OCI-LY3 (cell line): Measurements from ENCODE around the gene ZNF775.

Experiments used
- H2AFZ ChIP-seq: fragments of 200-600, 300-600 bp; shearing (Covaris generic); 2 replicates; pipeline ENCODE4 v1.6.0; 2014; ENCODE audit warnings: antibody characterized with exemption, low read depth, low read length
- H3K27ac ChIP-seq: fragments of 200-600, 300-600 bp; sonication (generic); 2 replicates; pipeline ENCODE4 v1.5.1; 2014; ENCODE audit warnings: mild to moderate bottlenecking, low read length, moderate library complexity, mixed read lengths
- H3K27me3 ChIP-seq: fragments of 200-600, 300-600 bp; sonication (generic); 2 replicates; pipeline ENCODE4 v1.6.1; 2014; ENCODE audit warnings: low read depth, low read length, mixed read lengths
- H3K36me3 ChIP-seq: fragments of 200-600, 300-600 bp; sonication (generic); replicated peaks from 2 replicates; pipeline ENCODE3; 2014; ENCODE audit warnings: low read depth, low read length, mixed read lengths
- H3K4me1 ChIP-seq: fragments of 300-600, 200-600 bp; sonication (generic); 2 replicates; pipeline ENCODE4 v1.6.1; 2014; ENCODE audit warnings: low read length, mixed read lengths
- H3K4me2 ChIP-seq: fragments of 200-600, 300-600 bp; sonication (generic); 2 replicates; pipeline ENCODE4 v1.6.1; 2014; ENCODE audit warnings: low read length, mixed read lengths
- H3K4me3 ChIP-seq: fragments of 300-600, 200-600 bp; sonication (generic); 2 replicates; pipeline ENCODE4 v1.5.1; 2014; ENCODE audit warnings: antibody characterized with exemption, mild to moderate bottlenecking, low read length, moderate library complexity
- H3K79me2 ChIP-seq: fragments of 300-600, 200-600 bp; shearing (Covaris generic); 2 replicates; pipeline ENCODE4 v1.6.1; 2014; ENCODE audit warnings: mild to moderate bottlenecking, low read length, mixed read lengths
- H3K9ac ChIP-seq: fragments of 300-600, 200-600 bp; shearing (Covaris generic); 2 replicates; pipeline ENCODE4 v1.6.0; 2014; ENCODE audit warnings: mild to moderate bottlenecking, low read length, moderate library complexity
- H3K9me3 ChIP-seq: fragments of 200-600, 300-600 bp; shearing (Covaris generic); 2 replicates; pipeline ENCODE4 v1.6.1; 2014; ENCODE audit warnings: low read length, mixed read lengths; ENCODE audit not compliant: insufficient read depth
- H4K20me1 ChIP-seq: fragments of 200-600, 300-600 bp; sonication (generic); 2 replicates; pipeline ENCODE4 v1.6.1; 2016; ENCODE audit warnings: low read length, mixed read lengths; ENCODE audit not compliant: insufficient read depth
- CTCF ChIP-seq: fragments of 200-600, 300-600 bp; sonication (generic); IDR thresholded peaks from 2 replicates; pipeline ENCODE4 v1.5.1; 2014; ENCODE audit warnings: antibody characterized with exemption, low read length, low read depth
- EZH2phosphoT487 ChIP-seq: fragments of 200-600 bp; shearing (Covaris generic); IDR thresholded peaks from 2 replicates; pipeline ENCODE4 v1.6.1; 2018; ENCODE audit warnings: antibody characterized with exemption, mixed run types, low read depth

The ZNF775 gene

GRCh38 chr7:150399421-150400007 is 20.4 kb downstream of the ZNF775 start:
- TF ChIP-seq EZH2phosphoT487 (no peak), CTCF (no peak)
- Histone ChIP-seq H3K4me3 (no peak overlapping the region), H3K4me1 (peaks cover 20% of the 10 kb centered on the region), H3K4me2 (no peak overlapping the region), H3K9me3 (no peaks in the 10 kb centered on the region), H3K9ac (no peak overlapping the region), H3K27me3 (no peaks in the 10 kb centered on the region), H4K20me1 (no peaks in the 10 kb centered on the region), H2AFZ (no peak overlapping the region), H3K27ac (no peak overlapping the region), H3K36me3 (peaks cover 9% of the 10 kb centered on the region), H3K79me2 (peaks cover 12% of the 10 kb centered on the region; the same call in 1 of the 2 replicates)

DNA sequence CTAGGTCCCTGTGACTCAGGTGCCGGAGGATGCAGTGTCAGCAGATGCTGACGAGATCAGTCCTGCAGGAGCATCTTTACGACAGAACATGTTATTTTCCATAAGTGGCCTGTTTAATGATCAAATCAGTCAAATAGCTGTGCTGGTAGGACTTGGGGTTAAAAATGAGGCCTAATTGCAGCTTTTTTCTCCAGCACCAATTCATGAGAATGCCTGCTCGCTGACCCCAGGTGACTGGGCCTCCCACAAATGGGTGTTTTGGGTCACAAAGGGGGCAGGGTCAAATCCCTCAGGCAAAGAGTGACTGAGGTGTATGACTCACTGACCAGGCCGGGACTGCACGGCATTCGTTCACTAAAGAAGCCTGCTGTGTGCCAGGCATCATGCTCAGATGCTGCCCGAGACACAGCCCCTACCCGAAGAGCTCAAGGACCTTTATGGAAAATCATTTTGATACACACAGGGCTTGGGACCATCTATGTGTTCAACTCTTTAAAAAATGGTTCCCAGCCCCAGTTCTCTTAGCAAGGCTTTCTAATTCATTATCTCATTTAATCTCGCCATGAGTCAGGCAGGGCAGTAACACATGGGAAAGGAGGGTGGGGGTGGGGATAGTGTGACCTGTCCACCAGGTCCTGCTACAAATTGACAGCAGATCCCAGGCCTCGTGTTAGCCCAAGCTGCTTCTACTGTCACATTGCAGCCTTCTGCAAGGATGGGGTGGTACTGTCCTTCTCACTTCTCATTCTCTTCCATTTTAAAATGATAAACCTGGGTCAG is 21.1 kb downstream of the ZNF775 start:
- H2AFZ ChIP-seq: no peak overlapping the region
- peaks cover 21% of the 10 kb centered on the region for H3K4me1 ChIP-seq

DNA sequence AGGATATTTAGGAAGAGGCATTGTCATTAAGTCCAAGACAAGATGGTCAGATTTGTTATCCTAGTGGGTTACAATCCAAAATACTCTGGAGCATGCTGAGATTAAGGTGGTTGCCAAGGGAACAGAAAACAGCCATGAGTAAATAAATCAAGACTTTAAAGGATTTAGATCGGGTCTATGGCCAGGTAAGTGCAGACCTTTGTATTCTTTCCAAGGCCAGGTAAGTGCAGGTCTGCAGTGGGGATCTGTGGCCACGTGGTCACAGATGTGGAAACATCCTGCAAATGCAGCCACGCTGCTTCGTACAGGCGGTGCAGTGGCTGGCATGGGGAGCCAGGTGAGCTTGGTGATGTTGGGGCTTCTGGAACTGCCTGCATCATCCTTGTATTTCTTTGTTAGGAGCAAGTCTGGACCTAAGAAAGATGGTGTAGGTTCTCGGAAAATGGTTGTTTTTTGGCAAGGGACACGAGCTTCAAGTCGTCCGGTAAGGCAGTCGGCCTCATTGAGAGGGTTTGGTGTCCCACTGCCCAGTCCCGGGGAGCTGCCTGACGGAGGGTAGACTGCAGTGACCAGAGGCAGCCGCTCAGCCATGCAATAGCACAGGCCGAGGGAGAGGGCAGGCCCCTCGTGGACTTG is 21.8 kb downstream of the ZNF775 start:
- Histone ChIP-seq H3K79me2 (peaks cover 22% of the 10 kb centered on the region), H3K4me2 (no peak overlapping the region), H2AFZ (no peak overlapping the region), H3K36me3 (peaks cover 9% of the 10 kb centered on the region), H3K27me3 (no peaks in the 10 kb centered on the region), H4K20me1 (no peaks in the 10 kb centered on the region), H3K4me1 (peaks cover 21% of the 10 kb centered on the region), H3K4me3 (no peak overlapping the region), H3K9me3 (no peaks in the 10 kb centered on the region), H3K9ac (no peak overlapping the region), H3K27ac (no peak overlapping the region)
- TF ChIP-seq EZH2phosphoT487 (no peak), CTCF (no peak)

More for the DNA sequence above, 21.1 kb downstream of the ZNF775 start:
- no peak overlapping the region for H3K27ac ChIP-seq
- no peak overlapping the region for H3K4me2 ChIP-seq
- no peaks in the 10 kb centered on the region for H3K27me3 ChIP-seq
- peaks cover 17% of the 10 kb centered on the region; the same call in 1 of the 2 replicates for H3K79me2 ChIP-seq
- no peak overlapping the region for H3K9ac ChIP-seq
- no peaks in the 10 kb centered on the region for H3K9me3 ChIP-seq
- H3K4me3 ChIP-seq: no peak overlapping the region
- H4K20me1 ChIP-seq: no peaks in the 10 kb centered on the region
- H3K36me3 ChIP-seq: peaks cover 9% of the 10 kb centered on the region
- TF ChIP-seq CTCF: no peak
- TF ChIP-seq EZH2phosphoT487: no peak

GRCh38 chr7:150401424-150401790 is 22.3 kb downstream of the ZNF775 start:
- Histone ChIP-seq H3K4me3 (no peak overlapping the region), H2AFZ (no peak overlapping the region), H3K9me3 (no peaks in the 10 kb centered on the region), H3K4me1 (peaks cover 25% of the 10 kb centered on the region), H3K9ac (no peak overlapping the region), H3K36me3 (peaks cover 9% of the 10 kb centered on the region), H4K20me1 (no peaks in the 10 kb centered on the region), H3K27ac (no peak overlapping the region), H3K79me2 (peaks cover 27% of the 10 kb centered on the region), H3K27me3 (no peaks in the 10 kb centered on the region), H3K4me2 (no peak overlapping the region)
- TF ChIP-seq CTCF (no peak), EZH2phosphoT487 (no peak)
